Middle frontal gyrus (tissue), 1 donor: Measurements from ENCODE around the gene CHGA.

Source experiments
- DNase-seq: peaks from one replicate; pipeline ENCODE4 v3.0.0-alpha.2; 2015; ENCODE audit warnings: low spot score; ENCODE audit errors: extremely low spot score

The CHGA gene

GRCh38 chr14:92976268-92976667, 53.3 kb downstream of the CHGA start:
- DNase-seq: no peak

GRCh38 chr14:92978229-92979021, 55.5 kb downstream of the CHGA start:
- no peak for DNase-seq

- no peak for DNase-seq
Observed at GRCh38 chr14:92980866-92981265, 57.9 kb downstream of the CHGA start.

GRCh38 chr14:92981726-92982125, 58.8 kb downstream of the CHGA start:
- DNase-seq: no peak

- no peak for DNase-seq
Observed at GRCh38 chr14:92982956-92983355, 60.0 kb downstream of the CHGA start.

- no peak for DNase-seq
Observed at GRCh38 chr14:92984082-92984788, 61.3 kb downstream of the CHGA start.
